ENCODE data around the gene IL25.
"Not testable (repeated sequence)": the region's sequence is repeated elsewhere in the genome, so short reads cannot be mapped to it uniquely, and the experiment has no call there.

IL25 gene

DNA sequence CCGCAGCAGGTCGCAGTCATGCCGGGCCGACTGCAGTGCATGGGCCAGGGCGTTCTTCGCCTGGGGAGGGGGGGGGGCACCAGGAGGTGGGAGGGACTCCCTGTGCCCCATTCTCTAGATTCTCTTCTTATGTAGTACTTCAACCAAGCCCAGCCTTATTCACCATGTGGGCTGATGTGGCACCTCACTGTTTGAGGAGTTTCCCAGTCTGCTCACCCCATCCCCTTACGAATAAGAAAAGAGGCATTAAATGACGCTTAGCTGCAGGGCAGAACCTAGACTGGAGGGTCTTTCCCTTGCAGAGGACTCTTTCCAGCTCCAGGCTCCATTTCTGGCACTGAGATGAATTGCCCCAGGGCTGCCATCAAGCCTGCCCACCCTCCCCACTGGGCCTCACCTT, 16.4 kb downstream of the IL25 start:
- no peak for DNase-seq (ENCODE audit: low read depth, low spot score)

DNA sequence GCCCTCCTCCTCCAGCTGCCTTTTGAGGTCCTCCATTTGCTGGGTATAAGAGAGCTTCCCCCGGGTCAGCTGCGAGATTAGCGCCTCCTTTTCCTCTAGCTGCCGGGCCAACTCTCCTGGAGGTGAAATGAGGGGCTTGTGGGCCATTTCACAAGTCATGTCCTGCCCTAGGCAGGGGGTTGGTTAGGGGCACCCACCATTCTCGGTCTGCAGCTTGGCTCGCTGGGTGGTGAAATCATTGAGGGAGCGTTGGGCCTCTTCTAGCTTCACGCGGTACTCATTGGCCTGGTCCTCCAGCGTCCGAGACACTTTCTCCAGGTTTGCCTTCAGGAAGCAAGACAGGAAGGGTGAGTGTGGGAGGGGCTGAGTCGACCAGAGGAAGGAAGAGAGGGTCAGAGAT, 16.8 kb downstream of the IL25 start:
- no peak for DNase-seq (ENCODE audit: low read depth, low spot score)

- not testable (repeated sequence) for DNase-seq (ENCODE audit: low read depth, low spot score)
Measured at GRCh38 chr14:23389871-23390270, 17.3 kb downstream of the IL25 start.

- DNase-seq (ENCODE audit: low read depth, low spot score), result peak; percentile 14
Measured at GRCh38 chr14:23392613-23393012, 20.0 kb downstream of the IL25 start.

- DNase-seq (ENCODE audit: low read depth, low spot score), result no peak
Measured at GRCh38 chr14:23396126-23396525, 23.5 kb downstream of the IL25 start.

- no peak for DNase-seq (ENCODE audit: low read depth, low spot score)
Measured at GRCh38 chr14:23396781-23397407, 24.3 kb downstream of the IL25 start.

- DNase-seq (ENCODE audit: low read depth, low spot score), result no peak
Measured at GRCh38 chr14:23398348-23398747, 25.7 kb downstream of the IL25 start.

DNA sequence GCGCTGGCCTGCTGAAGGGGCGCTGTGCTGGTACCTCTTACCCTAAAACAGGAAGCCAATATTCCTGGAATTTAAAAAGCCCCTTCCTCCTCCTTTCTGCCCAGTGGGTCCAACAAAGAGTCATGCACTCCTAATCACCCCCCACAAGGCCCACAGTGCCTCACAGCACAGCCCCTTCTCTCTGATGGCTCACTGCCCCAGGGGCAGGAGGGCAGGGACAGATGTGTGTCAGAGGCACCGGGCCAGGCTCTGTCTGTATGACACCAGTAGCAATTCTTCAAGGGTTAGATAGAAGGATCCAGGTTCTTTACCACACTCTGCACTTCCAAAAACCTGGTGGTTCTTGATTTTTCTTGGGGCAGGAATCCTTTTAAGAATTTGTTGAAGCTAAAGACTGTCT, 26.5 kb downstream of the IL25 start:
- DNase-seq (ENCODE audit: low read depth, low spot score), result no peak

GRCh38 chr14:23399591-23399990, 27.0 kb downstream of the IL25 start:
- no peak for DNase-seq (ENCODE audit: low read depth, low spot score)

DNA sequence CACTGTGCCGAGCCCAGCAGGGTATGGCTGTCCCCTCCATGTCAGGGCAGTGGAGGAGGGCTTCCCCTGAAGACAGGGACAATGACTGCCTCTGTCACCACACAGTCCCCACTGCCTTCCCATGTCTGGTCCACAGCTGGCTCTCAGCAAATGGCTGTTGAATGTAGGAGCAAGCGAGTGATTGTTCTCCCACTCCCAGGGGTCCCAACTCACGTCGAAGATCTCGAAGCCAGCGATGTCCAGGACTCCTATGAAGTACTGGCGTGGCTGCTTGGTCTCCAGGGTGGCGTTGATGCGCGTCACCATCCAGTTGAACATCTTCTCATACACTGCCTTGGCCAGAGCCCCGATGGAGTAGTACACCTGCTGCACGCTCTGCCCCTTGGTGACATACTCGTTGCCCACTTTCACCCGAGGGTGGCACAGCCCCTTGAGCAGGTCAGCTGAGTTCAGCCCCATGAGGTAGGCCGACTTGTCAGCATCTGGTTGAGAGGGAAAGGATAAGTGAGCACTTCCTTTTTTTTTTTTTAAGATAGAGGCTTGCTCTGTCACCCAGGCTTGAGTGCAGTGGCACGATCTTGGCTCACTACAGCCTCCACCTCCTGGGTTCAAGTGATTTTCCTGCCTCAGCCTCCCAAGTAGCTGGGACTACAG, 28.0 kb downstream of the IL25 start:
- not testable (repeated sequence) for DNase-seq (ENCODE audit: low read depth, low spot score)

DNA sequence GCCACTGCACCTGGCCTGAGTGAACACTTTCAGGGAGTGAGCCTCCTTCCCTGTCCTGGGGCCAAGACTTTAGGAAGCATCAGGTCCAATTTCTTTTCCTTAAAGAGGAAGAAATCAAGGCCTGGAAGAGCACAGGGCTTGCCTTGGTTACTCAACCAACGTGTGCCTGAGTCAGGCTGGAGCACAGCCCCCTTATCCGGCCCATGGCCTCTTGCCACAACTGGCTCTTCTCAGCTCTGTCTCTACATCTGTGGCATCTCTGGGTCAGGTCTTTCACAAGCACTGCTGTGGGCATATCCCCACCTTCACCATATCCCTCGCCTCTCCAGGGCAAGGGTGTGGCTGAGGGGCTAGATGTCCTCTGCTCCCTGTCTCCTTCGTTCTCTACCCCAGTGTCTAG, 28.7 kb downstream of the IL25 start:
- no peak for DNase-seq (ENCODE audit: low read depth, low spot score)

DNA sequence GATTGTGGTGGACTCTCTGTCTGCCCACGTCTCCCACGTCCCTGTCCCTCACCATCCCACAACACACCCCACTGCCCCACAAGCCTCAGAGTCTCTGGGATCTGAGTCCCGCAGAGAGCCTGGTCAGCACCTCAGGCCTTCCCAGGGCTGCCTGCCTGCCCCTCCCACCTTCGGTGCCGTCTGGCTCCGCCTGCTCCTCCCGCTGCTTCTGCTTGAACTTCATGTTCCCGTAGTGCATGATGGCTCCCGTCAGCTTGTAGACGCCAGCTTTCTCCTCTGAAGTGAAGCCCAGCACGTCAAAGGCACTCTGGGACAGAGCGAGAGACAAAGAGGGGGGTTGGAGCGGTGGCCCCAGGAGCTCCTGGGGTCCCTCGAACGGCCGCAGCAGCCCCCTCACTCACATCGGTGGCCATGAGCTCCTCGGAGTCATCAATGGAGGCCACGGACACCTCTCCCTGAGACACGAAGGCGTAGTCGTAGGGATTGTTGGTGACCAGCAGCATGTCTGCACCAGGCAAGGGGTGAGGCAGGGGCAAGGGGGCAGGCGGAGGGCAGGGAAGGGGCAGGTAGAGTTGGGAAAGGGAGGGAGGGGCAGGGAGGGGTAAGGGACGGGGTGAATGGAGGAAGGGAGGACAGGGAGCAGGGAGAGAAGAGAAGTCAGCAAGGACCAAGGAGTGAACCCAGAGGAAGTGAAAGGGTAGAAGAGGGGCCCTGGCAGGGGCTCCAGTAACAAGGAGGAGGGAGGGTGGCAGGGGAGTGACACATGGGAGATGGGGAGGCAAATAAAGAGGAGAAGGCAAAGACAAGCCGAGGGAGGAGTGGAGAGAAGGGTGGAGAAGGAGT, 29.9 kb downstream of the IL25 start:
- peak; percentile 31 for DNase-seq (ENCODE audit: low read depth, low spot score)

DNA sequence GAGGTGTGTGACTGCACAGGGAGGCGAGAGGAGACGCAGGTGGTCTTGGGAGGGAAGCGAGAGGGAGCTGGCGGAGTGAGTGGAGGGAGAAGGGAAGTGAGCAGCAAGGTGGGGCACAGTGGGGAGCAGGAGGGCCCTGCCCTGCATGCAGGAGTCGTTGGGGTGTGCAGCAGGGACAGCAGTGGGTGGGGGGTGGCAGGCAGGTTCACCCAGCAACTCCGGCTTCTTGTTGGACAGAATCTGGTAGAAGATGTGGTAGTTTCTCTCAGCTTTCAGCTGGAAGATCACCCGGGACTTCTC, 30.5 kb downstream of the IL25 start:
- DNase-seq (ENCODE audit: low read depth, low spot score), result no peak

DNA sequence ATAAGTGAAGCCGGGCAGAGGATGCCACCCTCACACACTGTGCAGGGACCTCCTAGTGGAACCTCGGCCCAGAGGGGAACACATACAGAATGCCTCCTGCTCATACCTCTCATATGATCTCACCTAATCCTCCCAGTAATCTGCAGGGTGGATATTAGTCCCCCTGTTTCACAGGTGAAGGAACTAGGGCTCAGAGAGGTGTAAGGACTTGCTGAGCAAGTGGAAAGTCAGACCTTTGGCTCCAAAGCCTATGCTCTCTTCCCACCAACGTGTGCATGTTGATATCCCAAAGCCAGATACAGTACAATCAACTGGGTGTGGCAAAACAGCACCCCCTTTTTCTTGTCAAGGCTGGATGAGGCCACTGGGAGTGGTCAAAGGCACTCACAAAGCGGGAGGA, 31.3 kb downstream of the IL25 start:
- no peak for DNase-seq (ENCODE audit: low read depth, low spot score)

DNA sequence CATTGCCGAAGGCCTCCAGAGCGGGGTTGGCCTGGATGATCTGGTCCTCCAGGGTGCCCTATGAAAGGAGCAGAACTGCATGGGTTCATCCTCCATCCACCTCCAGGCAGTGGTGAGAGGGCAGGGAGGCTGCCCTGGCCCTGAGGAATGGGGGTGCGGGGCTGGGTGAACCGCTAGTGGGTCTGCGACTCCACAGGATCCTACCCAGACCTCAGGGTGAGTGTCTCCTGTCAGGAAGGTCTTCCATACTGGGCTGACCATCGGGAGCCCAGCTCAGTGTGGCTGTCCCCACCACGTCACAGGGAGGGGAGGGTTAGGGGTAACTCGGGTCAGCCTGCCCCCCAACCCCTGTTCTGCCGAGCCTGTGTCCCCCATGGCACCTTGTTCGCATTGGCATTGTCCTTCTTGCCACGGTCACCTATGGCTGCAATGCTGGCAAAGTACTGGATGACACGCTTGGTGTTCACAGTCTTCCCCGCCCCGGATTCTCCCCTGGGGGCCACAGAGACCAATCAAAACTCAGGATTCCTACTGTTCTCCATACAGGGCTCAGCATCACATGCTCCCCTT, 31.8 kb downstream of the IL25 start:
- no peak for DNase-seq (ENCODE audit: low read depth, low spot score)

GRCh38 chr14:23405096-23405495, 32.5 kb downstream of the IL25 start:
- no peak for DNase-seq (ENCODE audit: low read depth, low spot score)

DNA sequence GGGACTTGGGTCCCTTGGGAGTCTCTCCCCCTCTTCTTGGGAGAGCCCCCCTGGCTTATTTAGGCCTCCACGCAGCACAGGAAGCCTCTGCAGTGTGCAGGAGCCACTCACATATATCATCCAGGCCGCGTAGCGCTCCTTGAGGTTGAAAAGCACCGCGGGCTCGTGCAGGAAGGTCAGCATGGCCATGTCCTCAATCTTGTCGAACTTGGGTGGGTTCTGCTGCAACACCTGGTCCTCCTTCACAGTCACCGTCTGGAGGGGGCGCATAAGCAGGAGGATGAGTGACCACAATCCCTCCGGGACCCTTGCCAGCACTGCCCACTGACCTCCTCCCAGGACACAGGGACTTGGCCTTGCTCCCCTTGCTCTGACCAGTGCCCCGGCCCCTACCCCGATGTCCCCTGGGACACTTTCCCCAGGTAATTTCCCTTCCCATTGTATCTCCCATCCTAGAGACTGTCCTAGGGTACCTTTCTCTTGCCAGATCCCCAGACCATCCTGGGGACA, 33.0 kb downstream of the IL25 start:
- DNase-seq (ENCODE audit: low read depth, low spot score), result no peak

- no peak for DNase-seq (ENCODE audit: low read depth, low spot score)
Measured at GRCh38 chr14:23406244-23406643, 33.6 kb downstream of the IL25 start.

DNA sequence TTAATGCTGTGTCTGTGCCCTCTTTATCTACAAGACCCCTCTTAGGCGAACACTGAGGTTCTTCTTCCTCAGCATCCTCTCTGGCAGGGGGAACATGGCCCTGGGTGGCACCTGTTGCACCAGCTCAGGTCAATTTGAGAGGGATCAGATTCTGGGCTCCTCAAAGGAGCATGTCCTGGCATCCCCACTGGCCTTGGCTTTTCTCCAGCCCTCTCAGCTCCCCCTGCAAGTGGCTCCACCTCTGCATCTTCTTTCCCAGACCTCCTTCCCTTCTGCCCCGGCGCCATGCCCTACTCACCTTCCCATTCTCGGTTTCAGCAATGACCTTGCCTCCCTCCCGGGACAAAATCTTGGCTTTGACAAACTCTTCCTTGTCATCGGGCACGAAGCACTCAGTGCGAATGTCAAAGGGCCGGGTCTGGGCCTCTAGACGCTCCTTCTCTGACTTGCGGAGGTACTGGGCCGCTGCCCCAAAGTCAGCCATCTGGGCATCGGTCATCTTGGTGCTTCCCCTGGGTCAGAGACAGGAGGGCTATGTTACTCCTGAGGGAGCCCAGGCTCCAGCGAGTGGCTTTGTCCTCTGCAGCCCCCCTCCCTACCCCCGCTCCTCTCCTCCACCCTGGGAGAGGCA, 34.2 kb downstream of the IL25 start:
- no peak for DNase-seq (ENCODE audit: low read depth, low spot score)

GRCh38 chr14:23407516-23408306, 35.1 kb downstream of the IL25 start, which contains the start of gene MYH6:
TSS of gene MYH6 (minus strand) at chr14:23408273. CDS start at chr14:23407223, 1,050 bp downstream.
- no peak for DNase-seq (ENCODE audit: low read depth, low spot score)

- peak; percentile 17 for DNase-seq (ENCODE audit: low read depth, low spot score)
Measured at GRCh38 chr14:23408307-23408630, 35.7 kb downstream of the IL25 start.

Measured in ELF-1 (cell line).